Activated CD4-positive, alpha-beta T cell treated with anti-CD3 and anti-CD28 coated beads, Interleukin-2, amount 10 ng/mL, durations not matched to agents 24 days and 14 days (primary cell): ENCODE results near the gene SPANXC. TPM values are rescaled to one million over a fixed set of nuclear protein-coding genes. Genes with fewer than 3 reads are reported as not detected.
"Not testable (repeated sequence)": the region's sequence is repeated elsewhere in the genome, so short reads cannot be mapped to it uniquely, and the experiment has no call there.

ENCODE experiments used
- DNase-seq: peaks from one replicate; pipeline ENCODE4 v3.0.0; 2022
- H3K27ac Mint-ChIP-seq: one replicate; pipeline ENCODE4 v1.8.0; 2022; ENCODE audit warnings: mild to moderate bottlenecking, mixed read lengths
- H3K27me3 Mint-ChIP-seq: one replicate; pipeline ENCODE4 v1.8.0; 2022; ENCODE audit warnings: mixed read lengths
- H3K36me3 Mint-ChIP-seq: one replicate; pipeline ENCODE4 v1.8.0; 2022; ENCODE audit warnings: low read depth, mild to moderate bottlenecking, mixed read lengths
- H3K4me1 Mint-ChIP-seq: one replicate; pipeline ENCODE4 v1.8.0; 2021; ENCODE audit warnings: mixed read lengths
- H3K4me3 Mint-ChIP-seq: one replicate; pipeline ENCODE4 v1.8.0; 2022; ENCODE audit warnings: mild to moderate bottlenecking, moderate library complexity, mixed read lengths
- H3K9me3 Mint-ChIP-seq: one replicate; pipeline ENCODE4 v1.8.0; 2021; ENCODE audit warnings: mixed read lengths
- intact Hi-C: fragments of 100-400 bp; cut with micrococcal nuclease; formaldehyde crosslinking; loops from one replicate; pipeline ENCODE4 v1.15.1; 2023
- total RNA-seq: library from RNA; stranded (reverse); gene quantifications from 2 replicates; pipeline ENCODE4 v1.2.3, GENCODE V29; 2022

Gene SPANXC
- total RNA-seq, result not detected in 2 replicates

GRCh38 chrX:141242417-141242816 lies at the start of gene SPANXC:
Gene SPANXC (minus strand): TSS chrX:141242517. CDS start chrX:141242457, 60 bp downstream.
- H3K4me1 Mint-ChIP-seq, intact Hi-C loops, H3K27ac Mint-ChIP-seq, H3K4me3 Mint-ChIP-seq, H3K36me3 Mint-ChIP-seq, DNase-seq, H3K9me3 Mint-ChIP-seq, H3K27me3 Mint-ChIP-seq: not testable (repeated sequence)

- intact Hi-C loops, result loop anchor here (2.0 to 5.0 kb wide), 3 partner anchors 362 to 512 kb away; no protein-coding TSS in a partner anchor
- Mint-ChIP-seq H3K9me3 (no peaks in the 10 kb centered on the region), H3K4me1 (no peaks in the 10 kb centered on the region), H3K27ac (no peak overlapping the region), H3K27me3 (no peaks in the 10 kb centered on the region), H3K4me3 (no peak overlapping the region), H3K36me3 (no peaks in the 10 kb centered on the region)
- no peak for DNase-seq
Observed at GRCh38 chrX:141279476-141279875, 37.2 kb upstream of the SPANXC start.

- DNase-seq, result peak; percentile 51
- H3K4me1 Mint-ChIP-seq, result no peaks in the 10 kb centered on the region
- no peaks in the 10 kb centered on the region for H3K36me3 Mint-ChIP-seq
- H3K9me3 Mint-ChIP-seq, result no peaks in the 10 kb centered on the region
- H3K27me3 Mint-ChIP-seq, result no peaks in the 10 kb centered on the region
- H3K4me3 Mint-ChIP-seq, result no peak overlapping the region
- intact Hi-C loops, result loop anchor here (2.0 to 5.0 kb wide), 3 partner anchors 361 to 511 kb away; no protein-coding TSS in a partner anchor
- no peak overlapping the region for H3K27ac Mint-ChIP-seq
Observed at GRCh38 chrX:141278306-141278705, 36.0 kb upstream of the SPANXC start.

GRCh38 chrX:141258080-141258479 lies 15.8 kb upstream of the SPANXC start:
- intact Hi-C loops, result no loop called here
- H3K4me3 Mint-ChIP-seq, result no peak overlapping the region
- H3K27me3 Mint-ChIP-seq, result no peaks in the 10 kb centered on the region
- DNase-seq, result no peak
- H3K4me1 Mint-ChIP-seq, result no peaks in the 10 kb centered on the region
- H3K36me3 Mint-ChIP-seq, result no peaks in the 10 kb centered on the region
- H3K27ac Mint-ChIP-seq, result no peak overlapping the region
- H3K9me3 Mint-ChIP-seq, result peaks cover 6% of the 10 kb centered on the region

- H3K27ac Mint-ChIP-seq, result no peak overlapping the region
- intact Hi-C loops, result no loop called here
- H3K9me3 Mint-ChIP-seq, result no peaks in the 10 kb centered on the region
- no peaks in the 10 kb centered on the region for H3K36me3 Mint-ChIP-seq
- H3K4me1 Mint-ChIP-seq, result no peaks in the 10 kb centered on the region
- no peak overlapping the region for H3K4me3 Mint-ChIP-seq
- no peaks in the 10 kb centered on the region for H3K27me3 Mint-ChIP-seq
- DNase-seq, result no peak
Observed at GRCh38 chrX:141221611-141222010, 20.7 kb downstream of the SPANXC start.

GRCh38 chrX:141220342-141221008 lies 21.8 kb downstream of the SPANXC start:
- no peaks in the 10 kb centered on the region for H3K4me1 Mint-ChIP-seq
- H3K4me3 Mint-ChIP-seq, result no peak overlapping the region

GRCh38 chrX:141214196-141214595 lies 28.1 kb downstream of the SPANXC start:
- DNase-seq, result no peak
- Mint-ChIP-seq H3K27me3 (no peaks in the 10 kb centered on the region), H3K4me3 (no peak overlapping the region), H3K36me3 (no peaks in the 10 kb centered on the region), H3K4me1 (no peaks in the 10 kb centered on the region), H3K9me3 (no peaks in the 10 kb centered on the region), H3K27ac (no peak overlapping the region)
- intact Hi-C loops, result no loop called here

More at GRCh38 chrX:141220342-141221008, 21.8 kb downstream of the SPANXC start:
- no peaks in the 10 kb centered on the region for H3K36me3 Mint-ChIP-seq
- H3K9me3 Mint-ChIP-seq, result no peaks in the 10 kb centered on the region
- DNase-seq, result no peak
- no peak overlapping the region for H3K27ac Mint-ChIP-seq
- intact Hi-C loops, result no loop called here
- H3K27me3 Mint-ChIP-seq, result no peaks in the 10 kb centered on the region

- no peaks in the 10 kb centered on the region for H3K9me3 Mint-ChIP-seq
- H3K36me3 Mint-ChIP-seq, result no peaks in the 10 kb centered on the region
- DNase-seq, result no peak
- H3K4me3 Mint-ChIP-seq, result no peak overlapping the region
- no peaks in the 10 kb centered on the region for H3K27me3 Mint-ChIP-seq
- H3K27ac Mint-ChIP-seq, result no peak overlapping the region
- intact Hi-C loops, result no loop called here
- H3K4me1 Mint-ChIP-seq, result no peaks in the 10 kb centered on the region
Observed at GRCh38 chrX:141201962-141202361, 40.4 kb downstream of the SPANXC start.

Other genes starting within 250 kb of the SPANXC start
- not detected in 2 replicates for gene SPANXB1, start 239.9 kb downstream of the SPANXC start, total RNA-seq
- gene LDOC1, start 65.4 kb downstream of the SPANXC start, total RNA-seq, result 4.4 and 7.1 TPM in 2 replicates